K562 (cell line): ENCODE data around the gene IQCN. TPM values are rescaled to one million over a fixed set of nuclear protein-coding genes. Genes with fewer than 3 reads are reported as not detected.
A peak's percentile ranks its signal among the peaks of the same experiment; 100 is the strongest.

ENCODE experiments used
- ATAC-seq: fragments of 200-7000 bp; cut with Tn5 transposase; 3 replicates; pipeline ENCODE4 v1.9.1; 2020; ENCODE audit warnings: moderate library complexity
- BruUV-seq: library from RNA; stranded (reverse); fragments of 400-500 nt; replicated peaks from 2 replicates; lab custom pipeline; 2021; lab: Mats Ljungman, UMichigan
- CTCF ChIA-PET: fragments of 300-600 bp; formaldehyde crosslinking; extraction: SDS; loops from one replicate; lab custom pipeline; 2021; ENCODE audit warnings: low intra/inter-chr PET ratio; lab: Yijun Ruan, JAX
- POLR2A ChIA-PET: fragments of 300-600, 350-650 bp; sonication (Branson Sonifier 250); formaldehyde crosslinking; extraction: SDS; loops from one replicate; lab custom pipeline; 2021; ENCODE audit warnings: antibody characterized with exemption, inconsistent platforms; lab: Yijun Ruan, JAX
- DNase-seq, 4 experiments: peaks; one replicate each; pipeline versions ENCODE4 v3.0.0 to v3.0.0-alpha.2; 2011 to 2018; ENCODE audit warnings: low spot score in 3 of 4, mixed read lengths in 3 of 4; ENCODE audit errors: extremely low read depth in 1 of 4
- FAIRE-seq: peaks from 2 replicates; lab custom pipeline; 2011; peaks lifted over from hg19 to GRCh38; lab: Jason Lieb, UNC
- H2AFZ ChIP-seq: 2 replicates; pipeline ENCODE4 v1.6.0; 2011; ENCODE audit warnings: low read depth, low read length, control low read depth, inconsistent platforms
- H3K27ac ChIP-seq: fragments of 200-600 bp; 3 replicates; pipeline ENCODE4 v1.8.0; 2011; ENCODE audit warnings: low read depth, mild to moderate bottlenecking, control low read depth, inconsistent platforms, low read length, moderate library complexity, mixed read lengths; ENCODE audit errors: extremely low read depth
- H3K27me3 ChIP-seq, 2 experiments: fragments of 300-600 bp in 1 of 2; 2 replicates in 1 of 2; 3 replicates in 1 of 2; pipeline versions ENCODE4 v1.6.0 to v1.8.0; 2011; ENCODE audit warnings: inconsistent platforms in 2 of 2, low read length in 2 of 2, mild to moderate bottlenecking in 1 of 2, mixed read lengths in 1 of 2, moderate library complexity in 1 of 2; ENCODE audit not compliant: control insufficient read depth in 2 of 2, insufficient read depth in 2 of 2
- H3K36me3 ChIP-seq: fragments of 300-600 bp; 3 replicates; pipeline ENCODE4 v1.8.0; 2011; ENCODE audit warnings: mild to moderate bottlenecking, low read length, inconsistent platforms; ENCODE audit not compliant: control insufficient read depth, insufficient read depth
- H3K4me1 ChIP-seq, 2 experiments: fragments of 200-600 bp in 1 of 2; replicated peaks in 1 of 2; 2 replicates in 1 of 2; 3 replicates in 1 of 2; pipeline versions ENCODE4 v1.5.1 to v1.8.0; 2011; ENCODE audit warnings: inconsistent platforms in 2 of 2, low read length in 2 of 2, mild to moderate bottlenecking in 1 of 2, mixed read lengths in 1 of 2, moderate library complexity in 1 of 2; ENCODE audit not compliant: control insufficient read depth in 2 of 2, insufficient read depth in 2 of 2
- H3K4me2 ChIP-seq: 2 replicates; pipeline ENCODE4 v1.6.1; 2011; ENCODE audit warnings: low read length, control low read depth, inconsistent platforms, mixed read lengths; ENCODE audit not compliant: insufficient read depth
- H3K4me3 ChIP-seq: fragments of 200-600 bp; sonication (generic), shearing (Covaris generic); 2 replicates; pipeline ENCODE4 v1.5.1; 2016; ENCODE audit warnings: control low read depth, inconsistent platforms
- H3K79me2 ChIP-seq: fragments of 200-600 bp; 3 replicates; pipeline ENCODE4 v1.8.0; 2011; ENCODE audit warnings: low read length, inconsistent platforms; ENCODE audit not compliant: control insufficient read depth, insufficient read depth
- H3K9ac ChIP-seq, 2 experiments: 2 replicates each; pipeline versions ENCODE4 v1.6.0 to v1.6.1; 2011; ENCODE audit warnings: low read depth in 2 of 2, low read length in 2 of 2, control low read depth in 1 of 2, inconsistent platforms in 1 of 2, mild to moderate bottlenecking in 1 of 2, mixed read lengths in 1 of 2; ENCODE audit not compliant: insufficient read depth in 1 of 2
- H3K9me1 ChIP-seq: one replicate; pipeline ENCODE4 v1.6.0; 2011; ENCODE audit warnings: inconsistent platforms, mild to moderate bottlenecking, low read length, moderate library complexity; ENCODE audit not compliant: control insufficient read depth, insufficient read depth
- H3K9me3 ChIP-seq: replicated peaks from 2 replicates; pipeline ENCODE4 v1.5.1; 2011; ENCODE audit warnings: low read depth, low read length, inconsistent platforms; ENCODE audit not compliant: control insufficient read depth, insufficient read depth
- H4K20me1 ChIP-seq: replicated peaks from 2 replicates; pipeline ENCODE4 v1.6.1; 2011; ENCODE audit warnings: low read length, inconsistent platforms, mixed read lengths; ENCODE audit not compliant: control insufficient read depth, insufficient read depth
- CXXC5 ChIP-seq: fragments of 250-450 bp; sonication (Bioruptor Pico); IDR thresholded peaks from 2 replicates; pipeline ENCODE4 v1.8.0; 2022; ENCODE audit warnings: inconsistent platforms, mild to moderate bottlenecking, moderate library complexity
- DPF2 ChIP-seq: fragments of 450-650 bp; IDR thresholded peaks from 2 replicates; pipeline ENCODE4 v1.6.1; 2016
- MECOM ChIP-seq: fragments of 250-450 bp; sonication (Bioruptor Pico); IDR thresholded peaks from 2 replicates; pipeline ENCODE4 v1.8.0; 2022; ENCODE audit warnings: inconsistent platforms
- NR4A1 ChIP-seq, 2 experiments: fragments of 250-450 bp in 1 of 2; fragments of 450-650 bp in 1 of 2; sonication (Bioruptor Pico) in 1 of 2; IDR thresholded peaks; 2 replicates each; pipeline versions ENCODE4 v1.4.0 to v1.6.1; 2016 to 2020; ENCODE audit warnings: mild to moderate bottlenecking in 2 of 2, missing compliant biosample characterization in 1 of 2, missing genetic modification characterization in 1 of 2, moderate library complexity in 1 of 2
- PTRF ChIP-seq: fragments of 450-650 bp; IDR thresholded peaks from 2 replicates; pipeline ENCODE4 v1.6.1; 2016; ENCODE audit warnings: mild to moderate bottlenecking, missing genetic modification characterization, missing compliant biosample characterization
- SMAD4 ChIP-seq: fragments of 250-450 bp; sonication (Bioruptor Pico); conservative IDR thresholded peaks from 2 replicates; pipeline ENCODE4 v1.8.0; 2021; ENCODE audit warnings: inconsistent platforms, mild to moderate bottlenecking, moderate library complexity
- ZNF347 ChIP-seq: fragments of 450-650 bp; formaldehyde crosslinking; IDR thresholded peaks from 2 replicates; pipeline ENCODE4 v1.4.0; 2020; ENCODE audit warnings: low read depth, mild to moderate bottlenecking, moderate library complexity
- WGBS: fragments of 100-300 bp; shearing (Covaris generic); methylation state at CpG from one replicate; pipeline ENCODE4 v1.1.6; 2016; ENCODE audit warnings: low coverage, mixed read lengths; ENCODE audit not compliant: insufficient coverage; ENCODE audit errors: missing lambda C conversion rate; 5-methylcytosine and 5-hydroxymethylcytosine counted together
- in situ Hi-C: fragments of 300-500 bp; cut with MboI; formaldehyde crosslinking; loops from 4 replicates; pipeline ENCODE4 v1.15.0; 2018; ENCODE audit warnings: inconsistent platforms, mixed read lengths
- intact Hi-C: fragments of 100-400 bp; cut with micrococcal nuclease; formaldehyde crosslinking; loops from 2 replicates; pipeline ENCODE4 v1.14.2; 2022
- polyA plus RNA-seq, 8 experiments: library from polyadenylated mRNA; depleted of rRNA in 4 of 8; stranded (reverse) in 5 of 8; unstranded in 3 of 8; fragments of >200 nt; fragmentation: Nextera tagmentation in 2 of 8; fragmentation: Illumina TruSeq in 1 of 8; extraction: Ambion mirVana in 2 of 8; extraction: Trizol in 1 of 8; gene quantifications; 2 replicates each; pipeline versions ENCODE4 v1.2.1 to v1.2.3, GENCODE V29; 2011 to 2014; ENCODE audit warnings: inconsistent platforms in 1 of 8, missing spikeins in 1 of 8
- total RNA-seq, 7 experiments: library from RNA; depleted of rRNA in 6 of 7; stranded (reverse); fragments of >200 nt in 6 of 7; fragmentation: Illumina TruSeq in 2 of 7; extraction: Trizol in 2 of 7; gene quantifications; 2 replicates each; pipeline versions ENCODE4 v1.2.1 to v1.2.3, GENCODE V29; 2011 to 2021; ENCODE audit warnings: low replicate concordance in 1 of 7
- TF ChIP-seq, protein P1 (sequence below): fragments of 250-450 bp; sonication (Bioruptor Pico); IDR thresholded peaks from 2 replicates; pipeline ENCODE4 v1.8.0; 2021; ENCODE audit warnings: borderline replicate concordance, mild to moderate bottlenecking, moderate library complexity; ENCODE audit not compliant: poor library complexity, severe bottlenecking
- TF ChIP-seq, protein P2 (sequence below): fragments of 450-650 bp; IDR thresholded peaks from 2 replicates; pipeline ENCODE4 v1.6.1; 2017; ENCODE audit warnings: antibody characterized with exemption, mild to moderate bottlenecking
- TF ChIP-seq, protein P3 (sequence below): fragments of 450-650 bp; formaldehyde crosslinking; IDR thresholded peaks from 2 replicates; pipeline ENCODE4 v1.4.0; 2022; ENCODE audit warnings: mild to moderate bottlenecking, moderate library complexity
- TF ChIP-seq, protein P4 (sequence below), 2 experiments: fragments of 250-450 bp in 1 of 2; fragments of 450-650 bp in 1 of 2; sonication (Bioruptor Pico) in 1 of 2; IDR thresholded peaks; 2 replicates each; pipeline versions ENCODE4 v1.6.1 to v1.8.0; 2016 to 2021; ENCODE audit warnings: mild to moderate bottlenecking in 2 of 2, moderate library complexity in 2 of 2, missing compliant biosample characterization in 1 of 2, missing genetic modification characterization in 1 of 2

Gene IQCN
- total and polyA plus RNA-seq, 9 of the 15 experiments (the other 6 are each of a cell fraction or from before 2014, with no cell fraction given) = 0.01 to 0.07 (median 0.04) TPM; not detected in 3

DNA sequence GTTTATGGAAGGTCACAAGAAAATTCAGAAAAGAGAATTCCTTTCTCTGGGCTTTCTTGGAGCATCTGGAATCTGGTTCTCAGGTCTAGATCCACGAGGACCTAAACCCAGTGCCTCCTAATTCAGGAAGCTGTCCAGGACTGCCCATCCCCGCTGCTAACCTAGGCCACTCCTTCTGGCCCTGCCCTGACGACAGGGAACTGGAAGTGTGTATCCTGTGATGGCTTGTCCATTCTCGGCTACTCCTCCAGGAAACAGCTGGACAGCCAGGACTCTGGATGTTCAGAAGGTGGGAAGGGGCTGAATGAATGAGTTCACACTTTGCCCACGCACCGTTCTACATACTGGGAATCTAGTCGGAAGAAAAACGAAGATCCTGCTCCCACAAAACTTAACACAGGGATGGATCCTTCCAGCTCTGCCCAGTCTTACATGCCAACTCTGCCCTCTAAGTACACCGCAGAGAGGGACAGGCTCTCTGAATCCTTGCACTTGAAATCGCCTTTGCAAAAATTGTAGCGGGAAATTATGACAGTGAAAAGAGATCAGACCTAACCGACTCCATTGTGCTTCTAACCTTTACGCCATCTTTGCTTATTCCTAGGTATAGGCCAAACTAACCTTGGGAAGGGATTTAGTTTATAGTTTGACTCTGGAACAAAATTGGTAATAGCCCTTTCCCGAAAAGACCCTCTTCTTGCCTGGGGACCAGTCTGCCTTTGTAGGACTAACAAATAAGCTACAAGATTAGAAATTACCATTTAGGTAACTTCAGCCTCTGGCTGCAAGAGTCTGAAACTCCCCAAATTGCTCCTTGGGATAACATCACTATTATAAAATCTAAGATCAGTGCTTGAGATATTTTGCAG is 46.8 kb upstream of the IQCN start:
- ATAC-seq (no peak), DNase-seq (peak in 2 of 4 experiments; percentile 31 to 38), FAIRE-seq (no peak)
- H3K79me2 ChIP-seq = peaks cover 72% of the 10 kb centered on the region
- intact Hi-C loops (loop anchor here (10.0 kb wide), 1 partner anchor 206 kb away; no protein-coding TSS in a partner anchor), in situ Hi-C loops (loop anchor here (5.0 kb wide), 1 partner anchor 44 kb away; no protein-coding TSS in a partner anchor)
- peaks cover 43% of the 10 kb centered on the region for H3K36me3 ChIP-seq
- H3K9ac ChIP-seq = peak overlapping the region; percentile 91 to 97
- H3K4me1 ChIP-seq = peaks cover 44 to 59% of the 10 kb centered on the region in 2 experiments
- H3K9me1 ChIP-seq = no peaks in the 10 kb centered on the region
- peak overlapping the region; percentile 89 for H3K27ac ChIP-seq
- no TSS peak for BruUV-seq
- no peaks in the 10 kb centered on the region for H3K27me3 ChIP-seq
- WGBS = 75% methylated on average over 14 of the region's 14 CpGs
- H3K4me2 ChIP-seq = peak overlapping the region; percentile 91
- no peak overlapping the region for H2AFZ ChIP-seq
- H4K20me1 ChIP-seq = no peaks in the 10 kb centered on the region
- H3K4me3 ChIP-seq = peak overlapping the region; percentile 69
- CTCF ChIA-PET = no interaction called here
- POLR2A ChIA-PET = interaction anchor here (0.6 to 3.8 kb wide), 18 partner anchors 10 to 678 kb away, joined by 3 to 117 read pairs (median 4); partner anchors contain the start of genes GDF15, IQCN and JUND
- no peaks in the 10 kb centered on the region for H3K9me3 ChIP-seq
- 0 out of 2 replicates have a peak, but pooled peaks have one; percentile 24 for TF ChIP-seq DPF2
- TF ChIP-seq, protein P1, sequence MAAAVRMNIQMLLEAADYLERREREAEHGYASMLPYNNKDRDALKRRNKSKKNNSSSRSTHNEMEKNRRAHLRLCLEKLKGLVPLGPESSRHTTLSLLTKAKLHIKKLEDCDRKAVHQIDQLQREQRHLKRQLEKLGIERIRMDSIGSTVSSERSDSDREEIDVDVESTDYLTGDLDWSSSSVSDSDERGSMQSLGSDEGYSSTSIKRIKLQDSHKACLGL (CRISPR knock-in tag) = no peak
- peak; percentile 56; the same call in 1 of the 2 replicates for TF ChIP-seq PTRF (tag)
- peak; percentile 45 for TF ChIP-seq CXXC5 (CRISPR knock-in tag)
- TF ChIP-seq NR4A1 (CRISPR knock-in tag; IDR thresholded peaks at IDR 0.05) = no peak
- 0 out of 2 replicates have a peak, but pooled peaks have one; percentile 54 for TF ChIP-seq NR4A1 (tag; IDR thresholded peaks at IDR 0.05)
- TF ChIP-seq, protein P2, sequence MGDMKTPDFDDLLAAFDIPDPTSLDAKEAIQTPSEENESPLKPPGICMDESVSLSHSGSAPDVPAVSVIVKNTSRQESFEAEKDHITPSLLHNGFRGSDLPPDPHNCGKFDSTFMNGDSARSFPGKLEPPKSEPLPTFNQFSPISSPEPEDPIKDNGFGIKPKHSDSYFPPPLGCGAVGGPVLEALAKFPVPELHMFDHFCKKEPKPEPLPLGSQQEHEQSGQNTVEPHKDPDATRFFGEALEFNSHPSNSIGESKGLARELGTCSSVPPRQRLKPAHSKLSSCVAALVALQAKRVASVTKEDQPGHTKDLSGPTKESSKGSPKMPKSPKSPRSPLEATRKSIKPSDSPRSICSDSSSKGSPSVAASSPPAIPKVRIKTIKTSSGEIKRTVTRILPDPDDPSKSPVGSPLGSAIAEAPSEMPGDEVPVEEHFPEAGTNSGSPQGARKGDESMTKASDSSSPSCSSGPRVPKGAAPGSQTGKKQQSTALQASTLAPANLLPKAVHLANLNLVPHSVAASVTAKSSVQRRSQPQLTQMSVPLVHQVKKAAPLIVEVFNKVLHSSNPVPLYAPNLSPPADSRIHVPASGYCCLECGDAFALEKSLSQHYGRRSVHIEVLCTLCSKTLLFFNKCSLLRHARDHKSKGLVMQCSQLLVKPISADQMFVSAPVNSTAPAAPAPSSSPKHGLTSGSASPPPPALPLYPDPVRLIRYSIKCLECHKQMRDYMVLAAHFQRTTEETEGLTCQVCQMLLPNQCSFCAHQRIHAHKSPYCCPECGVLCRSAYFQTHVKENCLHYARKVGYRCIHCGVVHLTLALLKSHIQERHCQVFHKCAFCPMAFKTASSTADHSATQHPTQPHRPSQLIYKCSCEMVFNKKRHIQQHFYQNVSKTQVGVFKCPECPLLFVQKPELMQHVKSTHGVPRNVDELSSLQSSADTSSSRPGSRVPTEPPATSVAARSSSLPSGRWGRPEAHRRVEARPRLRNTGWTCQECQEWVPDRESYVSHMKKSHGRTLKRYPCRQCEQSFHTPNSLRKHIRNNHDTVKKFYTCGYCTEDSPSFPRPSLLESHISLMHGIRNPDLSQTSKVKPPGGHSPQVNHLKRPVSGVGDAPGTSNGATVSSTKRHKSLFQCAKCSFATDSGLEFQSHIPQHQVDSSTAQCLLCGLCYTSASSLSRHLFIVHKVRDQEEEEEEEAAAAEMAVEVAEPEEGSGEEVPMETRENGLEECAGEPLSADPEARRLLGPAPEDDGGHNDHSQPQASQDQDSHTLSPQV = peak; percentile 88
- TF ChIP-seq, protein P3, sequence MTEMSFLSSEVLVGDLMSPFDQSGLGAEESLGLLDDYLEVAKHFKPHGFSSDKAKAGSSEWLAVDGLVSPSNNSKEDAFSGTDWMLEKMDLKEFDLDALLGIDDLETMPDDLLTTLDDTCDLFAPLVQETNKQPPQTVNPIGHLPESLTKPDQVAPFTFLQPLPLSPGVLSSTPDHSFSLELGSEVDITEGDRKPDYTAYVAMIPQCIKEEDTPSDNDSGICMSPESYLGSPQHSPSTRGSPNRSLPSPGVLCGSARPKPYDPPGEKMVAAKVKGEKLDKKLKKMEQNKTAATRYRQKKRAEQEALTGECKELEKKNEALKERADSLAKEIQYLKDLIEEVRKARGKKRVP (CRISPR knock-in tag) = 0 out of 2 replicates have a peak, but pooled peaks have one; percentile 15
- TF ChIP-seq SMAD4 (CRISPR knock-in tag) = peak; percentile 49; the same call in 1 of the 2 replicates
- TF ChIP-seq MECOM (CRISPR knock-in tag) = 0 out of 2 replicates have a peak, but pooled peaks have one; percentile 20
- TF ChIP-seq, protein P4, sequence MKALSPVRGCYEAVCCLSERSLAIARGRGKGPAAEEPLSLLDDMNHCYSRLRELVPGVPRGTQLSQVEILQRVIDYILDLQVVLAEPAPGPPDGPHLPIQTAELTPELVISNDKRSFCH (CRISPR knock-in tag; IDR thresholded peaks at IDR 0.05) = no peak
- TF ChIP-seq, protein P4 (tag; IDR thresholded peaks at IDR 0.05) = 0 out of 2 replicates have a peak, but pooled peaks have one; percentile 57
- TF ChIP-seq ZNF347 (CRISPR knock-in tag) = 0 out of 2 replicates have a peak, but pooled peaks have one; percentile 13
